Melanocyte of skin (primary cell): ENCODE results near the gene C11orf68. TPM values are rescaled to one million over a fixed set of nuclear protein-coding genes. Genes with fewer than 3 reads are reported as not detected.

Experiments
- total RNA-seq, 2 donors: library from RNA; depleted of rRNA; stranded (reverse); fragments of >200 nt; gene quantifications; 2 replicates each; pipeline ENCODE4 v1.2.3, GENCODE V29; 2012

The C11orf68 gene
- 10 to 100 TPM; 13.8 to 14.3 TPM for total RNA-seq

GRCh38 chr11:65918211-65919140, at the start of gene C11orf68:
Gene C11orf68, minus strand, starts transcription at chr11:65919062. Its CDS starts 31 bp downstream, at chr11:65919031.

GRCh38 chr11:65961267-65962140, 42.6 kb upstream of the C11orf68 start, which contains the start of gene SART1:
Gene SART1, plus strand, starts transcription at chr11:65961734. Its CDS starts 47 bp downstream, at chr11:65961781.

GRCh38 chr11:65945430-65945911, 26.6 kb upstream of the C11orf68 start, which contains the start of gene TSGA10IP:
Gene TSGA10IP, plus strand, starts transcription at chr11:65945480. Its CDS starts 196 bp downstream, at chr11:65945676.

GRCh38 chr11:65919141-65919572, 295 bp upstream of the C11orf68 start, which contains the start of gene DRAP1:
Gene DRAP1, plus strand, starts transcription at chr11:65919426. Its CDS starts 76 bp downstream, at chr11:65919502.

GRCh38 chr11:65900125-65900898, 18.6 kb downstream of the C11orf68 start, which contains the start of gene FOSL1:
Gene FOSL1, minus strand, starts transcription at chr11:65900388. Its CDS starts 49 bp downstream, at chr11:65900339.

GRCh38 chr11:65890324-65891218, 28.3 kb downstream of the C11orf68 start, which contains the start of gene CCDC85B:
Gene CCDC85B, plus strand, starts transcription at chr11:65890673. Its CDS starts 111 bp downstream, at chr11:65890784.

GRCh38 chr11:65888163-65888814, 30.6 kb downstream of the C11orf68 start, which contains the start of gene FIBP:
Gene FIBP, minus strand, starts transcription at chr11:65888471. Its CDS starts 53 bp downstream, at chr11:65888418.

GRCh38 chr11:65879617-65880016, 39.2 kb downstream of the C11orf68 start, which contains the start of gene CTSW:
Gene CTSW, plus strand, starts transcription at chr11:65879837. Its CDS starts 18 bp downstream, at chr11:65879855.

GRCh38 chr11:65872586-65873317, 46.1 kb downstream of the C11orf68 start, which contains the start of gene EFEMP2:
Gene EFEMP2, minus strand, starts transcription at chr11:65872800. Its CDS starts 446 bp downstream, at chr11:65872354.

Other genes starting within 250 kb of the C11orf68 start
- gene KAT5, start 206.8 kb downstream of the C11orf68 start, total RNA-seq = 10 to 100 TPM; 58.3 to 58.5 TPM
- gene RNASEH2C, start 198.3 kb downstream of the C11orf68 start, total RNA-seq = 10 to 100 TPM; 51.0 to 78.1 TPM
- gene AP5B1, start 138.1 kb downstream of the C11orf68 start, total RNA-seq = 10 to 100 TPM; 40.6 to 74.3 TPM
- not detected for gene OVOL1, start 132.0 kb downstream of the C11orf68 start, total RNA-seq
- gene SNX32, start 85.1 kb downstream of the C11orf68 start, total RNA-seq = 1 to 10 TPM in 1 of 2 donors, under 1 TPM in 1; 0.69 to 2.3 TPM
- gene CFL1, start 60.9 kb downstream of the C11orf68 start, total RNA-seq = 1,000 to 10,000 TPM; 1,026 to 1,378 TPM
- 10 to 100 TPM; 37.9 to 51.0 TPM for gene MUS81, start 58.6 kb downstream of the C11orf68 start, total RNA-seq
- 1 to 10 TPM; 4.3 to 6.5 TPM for gene EFEMP2, start 46.3 kb downstream of the C11orf68 start, total RNA-seq
- gene CTSW, start 39.2 kb downstream of the C11orf68 start, total RNA-seq = not detected
- gene FIBP, start 30.6 kb downstream of the C11orf68 start, total RNA-seq = 100 to 1,000 TPM; 126 to 165 TPM
- 10 to 100 TPM; 24.8 to 28.6 TPM for gene CCDC85B, start 28.4 kb downstream of the C11orf68 start, total RNA-seq
- gene FOSL1, start 18.7 kb downstream of the C11orf68 start, total RNA-seq = 10 to 100 TPM in 1 of 2 donors, 1 to 10 TPM in 1; 1.4 to 39.6 TPM
- 100 to 1,000 TPM in 1 of 2 donors, 10 to 100 TPM in 1; 51.3 to 109 TPM for gene DRAP1, start 364 bp upstream of the C11orf68 start, total RNA-seq
- gene TSGA10IP, start 26.4 kb upstream of the C11orf68 start, total RNA-seq = not detected
- gene SART1, start 42.7 kb upstream of the C11orf68 start, total RNA-seq = 10 to 100 TPM; 27.9 to 30.3 TPM
- gene EIF1AD, start 83.1 kb upstream of the C11orf68 start, total RNA-seq = 10 to 100 TPM; 28.6 to 52.6 TPM
- gene BANF1, start 83.4 kb upstream of the C11orf68 start, total RNA-seq = 10 to 100 TPM; 10.3 to 27.6 TPM
- gene CST6, start 92.9 kb upstream of the C11orf68 start, total RNA-seq = not detected
- not detected for gene CATSPER1, start 107.4 kb upstream of the C11orf68 start, total RNA-seq
- not detected for gene GAL3ST3, start 130.1 kb upstream of the C11orf68 start, total RNA-seq
- 100 to 1,000 TPM; 173 to 199 TPM for gene SF3B2, start 133.3 kb upstream of the C11orf68 start, total RNA-seq
- 10 to 100 TPM; 18.2 to 22.6 TPM for gene PACS1, start 151.2 kb upstream of the C11orf68 start, total RNA-seq